Measurements from ENCODE around the gene MED10. TPM values are rescaled to one million over a fixed set of nuclear protein-coding genes. Genes with fewer than 3 reads are reported as not detected.
A peak's percentile ranks its signal among the peaks of the same experiment; 100 is the strongest.

MED10 gene
- total and polyA plus RNA-seq, 2 experiments from 2014 or later, result 15.8 to 63.9 TPM

- TF ChIP-seq CTCF (IDR thresholded peaks at IDR 0.05; ENCODE audit: low read depth, low read length), result no peak
- Histone ChIP-seq H3K4me3 (no peak overlapping the region), H3K9me3 (ENCODE audit: low read depth) (no peaks in the 10 kb centered on the region), H3K36me3 (no peaks in the 10 kb centered on the region), H3K27ac (no peak overlapping the region), H3K4me1 (ENCODE audit: low read depth) (no peaks in the 10 kb centered on the region), H3K27me3 (no peaks in the 10 kb centered on the region)
- DNase-seq (ENCODE audit: low read depth in 1 of 2, low spot score in 1 of 2), result no peak
These were observed 32.1 kb upstream of the MED10 start for GRCh38 chr5:6410421-6410820.

GRCh38 chr5:6408627-6409446, 30.5 kb upstream of the MED10 start:
- Histone ChIP-seq H3K9me3 (ENCODE audit: low read depth) (no peaks in the 10 kb centered on the region), H3K27me3 (no peaks in the 10 kb centered on the region), H3K36me3 (no peaks in the 10 kb centered on the region), H3K4me3 (no peak overlapping the region), H3K4me1 (ENCODE audit: low read depth) (no peaks in the 10 kb centered on the region), H3K27ac (no peak overlapping the region)
- peak in 1 of 2 donors; percentile 67 for DNase-seq (ENCODE audit: low read depth in 1 of 2, low spot score in 1 of 2)
- TF ChIP-seq CTCF (IDR thresholded peaks at IDR 0.05; ENCODE audit: low read depth, low read length), result no peak

- DNase-seq (ENCODE audit: low read depth in 1 of 2, low spot score in 1 of 2), result no peak
- no peaks in the 10 kb centered on the region for H3K27me3 ChIP-seq
- H3K9me3 ChIP-seq (ENCODE audit: low read depth), result no peaks in the 10 kb centered on the region
- H3K27ac ChIP-seq, result no peak overlapping the region
- no peak for TF ChIP-seq CTCF (IDR thresholded peaks at IDR 0.05; ENCODE audit: low read depth, low read length)
- H3K36me3 ChIP-seq, result no peaks in the 10 kb centered on the region
- no peaks in the 10 kb centered on the region for H3K4me1 ChIP-seq (ENCODE audit: low read depth)
- no peak overlapping the region for H3K4me3 ChIP-seq
These were observed 29.9 kb upstream of the MED10 start for GRCh38 chr5:6408260-6408596.

DNA sequence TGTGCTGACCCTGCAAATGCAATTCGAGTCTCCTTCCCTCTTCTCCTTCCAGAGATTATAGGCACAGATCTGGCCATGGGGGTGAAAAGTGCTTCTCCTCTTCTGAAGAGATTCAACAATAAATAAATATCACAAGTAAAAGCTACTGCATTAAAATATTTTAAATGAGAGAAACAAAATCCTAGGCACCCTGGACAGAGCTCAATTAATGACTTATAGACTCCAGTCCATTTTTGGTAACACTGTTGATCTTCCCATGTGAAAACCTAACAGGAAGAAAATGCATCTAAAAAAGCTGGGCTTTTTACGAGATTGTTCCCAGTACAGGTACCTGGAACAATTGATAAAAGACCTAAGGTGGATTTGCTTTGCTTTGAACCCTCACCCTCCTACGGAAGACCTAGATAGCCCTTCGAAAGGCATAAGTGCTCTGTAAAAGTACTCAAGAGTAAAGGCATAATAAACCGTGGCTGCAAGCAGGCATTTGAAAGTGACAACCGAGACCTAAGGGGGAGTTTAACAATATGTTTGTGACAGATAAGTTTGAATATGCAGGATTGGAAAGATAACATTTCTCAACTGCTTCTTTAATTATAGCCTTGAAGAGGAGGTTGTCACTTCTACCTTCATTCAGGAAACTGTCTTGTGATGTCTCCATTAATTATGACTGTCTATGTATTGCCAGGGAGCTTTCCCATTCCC, 29.4 kb upstream of the MED10 start:
- Histone ChIP-seq H3K9me3 (ENCODE audit: low read depth) (no peaks in the 10 kb centered on the region), H3K27me3 (no peaks in the 10 kb centered on the region), H3K27ac (no peak overlapping the region), H3K36me3 (no peaks in the 10 kb centered on the region), H3K4me1 (ENCODE audit: low read depth) (no peaks in the 10 kb centered on the region), H3K4me3 (no peak overlapping the region)
- TF ChIP-seq CTCF (IDR thresholded peaks at IDR 0.05; ENCODE audit: low read depth, low read length), result no peak
- DNase-seq (ENCODE audit: low read depth in 1 of 2, low spot score in 1 of 2), result no peak

DNA sequence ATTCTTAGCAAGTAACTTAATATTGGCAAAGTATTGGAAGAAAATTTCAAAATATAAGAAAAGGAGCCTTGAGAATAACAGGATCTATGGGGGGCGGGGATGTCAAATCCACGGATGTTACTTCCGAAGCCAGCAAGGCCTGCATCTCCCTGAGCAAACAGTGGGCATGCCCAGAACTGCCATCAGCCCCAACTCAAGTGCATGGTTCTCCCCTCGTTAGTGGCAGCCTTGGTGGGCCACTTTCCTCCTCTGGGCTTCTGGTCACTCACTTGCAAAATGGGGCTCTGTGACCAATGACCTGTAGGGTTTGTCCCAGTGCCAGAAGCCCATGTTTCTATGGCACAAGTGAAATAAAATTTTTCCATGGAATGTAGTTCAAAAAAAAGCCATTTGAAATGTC, 27.2 kb upstream of the MED10 start:
- Histone ChIP-seq H3K36me3 (no peaks in the 10 kb centered on the region), H3K4me1 (ENCODE audit: low read depth) (no peaks in the 10 kb centered on the region), H3K4me3 (no peak overlapping the region), H3K9me3 (ENCODE audit: low read depth) (no peaks in the 10 kb centered on the region), H3K27me3 (no peaks in the 10 kb centered on the region), H3K27ac (no peak overlapping the region)
- no peak for DNase-seq (ENCODE audit: low read depth in 1 of 2, low spot score in 1 of 2)
- no peak for TF ChIP-seq CTCF (IDR thresholded peaks at IDR 0.05; ENCODE audit: low read depth, low read length)

Measured in cardiac muscle cell (in vitro differentiated cells and primary cell).